Hematopoietic multipotent progenitor cell treated with erythropoietin and hydrocortisone succinate and interleukin-3 and kit ligand, for 17 days (in vitro differentiated cells): ENCODE results near the gene DCTN2.
"Not testable (repeated sequence)": the region's sequence is repeated elsewhere in the genome, so short reads cannot be mapped to it uniquely, and the experiment has no call there.

Source experiments
- DNase-seq: peaks from one replicate; pipeline ENCODE4 v3.0.0-alpha.2; 2015; ENCODE audit warnings: low spot score

The DCTN2 gene

DNA sequence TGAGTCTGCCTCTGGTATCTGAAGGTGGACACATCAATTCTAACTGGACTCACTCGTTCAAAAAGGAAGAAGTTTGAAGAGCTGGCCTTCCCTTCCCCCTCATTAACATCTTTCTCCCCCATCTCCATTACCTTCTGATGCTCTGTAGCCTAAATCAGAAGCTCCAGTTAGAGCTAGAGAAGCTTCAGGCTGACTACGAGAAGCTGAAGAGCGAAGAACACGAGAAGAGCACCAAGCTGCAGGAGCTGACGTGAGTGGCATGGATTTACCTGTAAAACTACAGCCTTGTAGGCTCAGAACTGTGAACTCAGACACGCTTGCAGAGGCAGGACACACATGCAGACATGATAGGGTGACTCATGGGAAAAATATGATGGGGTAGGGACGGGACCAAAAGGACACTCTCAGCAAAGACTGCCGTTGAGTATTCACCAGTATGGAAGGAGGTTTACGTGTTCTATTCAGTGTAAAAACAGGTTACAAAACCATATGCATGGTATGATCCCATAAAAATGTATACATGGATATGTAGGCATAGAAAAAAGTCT is 29.7 kb upstream of the DCTN2 start:
- no peak for DNase-seq

DNA sequence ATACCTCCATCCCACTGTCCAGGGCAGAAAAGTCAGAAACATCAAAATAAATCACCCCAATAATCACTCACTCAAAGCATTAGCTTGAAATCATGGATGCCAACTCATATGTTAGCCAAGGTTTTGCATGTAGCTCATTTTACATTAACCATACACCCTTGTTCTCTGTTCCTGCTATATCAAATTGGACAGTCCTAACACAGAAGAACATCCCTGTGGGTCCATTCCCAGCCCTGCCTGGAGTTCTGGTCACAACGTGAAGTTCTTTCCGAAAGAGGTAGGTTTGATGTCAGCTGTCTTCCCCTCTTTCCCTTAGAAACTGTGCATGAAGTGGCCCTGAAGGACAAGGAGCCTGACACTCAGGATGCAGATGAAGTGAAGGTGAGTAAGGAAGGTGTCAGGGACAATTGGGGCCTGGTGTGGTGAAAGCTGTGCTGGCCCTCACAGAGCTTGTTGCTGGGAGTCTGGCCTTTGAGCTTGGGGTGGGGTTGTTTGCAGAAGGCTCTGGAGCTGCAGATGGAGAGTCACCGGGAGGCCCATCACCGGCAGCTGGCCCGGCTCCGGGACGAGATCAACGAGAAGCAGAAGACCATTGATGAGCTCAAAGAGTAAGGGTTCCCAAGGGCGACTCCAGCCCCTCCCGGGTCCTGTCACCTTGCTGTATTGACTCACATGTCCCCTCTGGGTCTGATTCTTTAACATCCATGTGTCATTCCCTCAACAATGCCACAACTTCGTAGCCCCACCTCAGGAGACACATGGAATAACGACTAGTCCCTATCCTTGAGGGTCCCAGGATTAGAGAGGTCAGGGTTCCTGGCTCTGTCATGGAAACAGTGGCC is 29.0 kb upstream of the DCTN2 start:
- DNase-seq = no peak

DNA sequence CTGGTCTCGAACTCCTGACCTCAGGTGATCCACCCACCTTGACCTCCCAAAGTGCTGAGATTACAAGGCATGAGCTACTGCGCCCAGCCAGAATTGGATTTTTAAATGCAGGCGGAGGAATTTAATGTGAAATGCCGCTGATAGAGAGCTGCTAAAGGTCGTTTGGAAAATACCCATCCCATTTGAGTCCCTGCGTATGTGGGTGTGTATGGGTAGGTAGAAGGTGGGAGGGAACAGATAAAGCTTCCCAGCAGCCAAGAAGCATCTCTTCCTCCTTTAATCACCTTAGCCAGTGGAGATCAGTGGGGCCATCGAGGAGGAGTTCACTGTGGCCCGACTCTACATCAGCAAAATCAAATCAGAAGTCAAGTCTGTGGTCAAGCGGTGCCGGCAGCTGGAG is 27.8 kb upstream of the DCTN2 start:
- no peak for DNase-seq

DNA sequence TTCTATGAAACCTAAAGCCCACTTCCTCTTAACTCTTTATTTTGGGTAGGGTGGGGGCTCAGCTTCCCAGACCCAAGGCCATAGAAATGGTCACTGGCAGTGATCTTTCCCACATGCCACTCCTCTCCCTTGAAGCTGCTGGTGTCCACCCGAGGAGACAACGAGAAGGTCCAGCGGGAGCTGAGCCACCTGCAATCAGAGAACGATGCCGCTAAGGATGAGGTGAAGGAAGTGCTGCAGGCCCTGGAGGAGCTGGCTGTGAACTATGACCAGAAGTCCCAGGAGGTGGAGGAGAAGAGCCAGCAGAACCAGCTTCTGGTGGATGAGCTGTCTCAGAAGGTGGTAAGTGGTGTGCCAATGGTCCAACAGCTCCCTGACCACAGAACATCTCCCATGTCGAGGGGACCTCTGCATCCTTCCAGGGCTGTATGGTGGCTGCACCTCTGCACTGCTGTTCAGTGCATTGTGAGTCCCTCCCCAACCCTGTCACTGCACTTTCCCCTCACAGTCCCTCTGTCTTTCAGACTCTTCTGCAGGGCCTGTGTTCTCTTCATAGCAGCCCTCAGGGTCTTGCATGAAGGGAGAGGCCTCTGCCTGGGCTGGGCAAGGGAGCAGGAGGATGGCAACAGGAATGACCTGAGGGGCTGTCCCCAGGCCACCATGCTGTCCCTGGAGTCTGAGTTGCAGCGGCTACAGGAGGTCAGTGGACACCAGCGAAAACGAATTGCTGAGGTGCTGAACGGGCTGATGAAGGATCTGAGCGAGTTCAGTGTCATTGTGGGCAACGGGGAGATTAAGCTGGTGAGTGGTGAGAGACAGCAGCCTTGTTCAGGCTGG is 25.2 kb upstream of the DCTN2 start:
- DNase-seq = no peak

DNA sequence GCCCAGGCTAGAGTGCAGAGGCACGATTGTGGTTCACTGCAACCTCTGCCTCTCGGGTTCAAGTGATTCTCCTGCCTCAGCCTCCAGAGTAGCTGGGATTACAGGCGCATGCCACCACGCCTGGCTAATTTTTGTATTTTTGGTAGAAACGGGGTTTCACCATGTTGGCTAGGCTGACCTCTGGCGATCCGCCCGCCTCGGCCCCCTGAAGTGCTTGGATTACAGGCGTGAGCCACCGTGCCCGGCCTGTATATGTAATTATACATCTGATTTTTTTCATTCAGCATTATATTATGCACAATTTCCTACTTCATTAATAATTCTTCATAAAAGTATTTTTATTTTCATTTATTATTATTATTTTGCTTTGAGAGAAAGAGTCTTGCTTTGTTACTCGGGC is 23.4 kb upstream of the DCTN2 start:
- not testable (repeated sequence) for DNase-seq

DNA sequence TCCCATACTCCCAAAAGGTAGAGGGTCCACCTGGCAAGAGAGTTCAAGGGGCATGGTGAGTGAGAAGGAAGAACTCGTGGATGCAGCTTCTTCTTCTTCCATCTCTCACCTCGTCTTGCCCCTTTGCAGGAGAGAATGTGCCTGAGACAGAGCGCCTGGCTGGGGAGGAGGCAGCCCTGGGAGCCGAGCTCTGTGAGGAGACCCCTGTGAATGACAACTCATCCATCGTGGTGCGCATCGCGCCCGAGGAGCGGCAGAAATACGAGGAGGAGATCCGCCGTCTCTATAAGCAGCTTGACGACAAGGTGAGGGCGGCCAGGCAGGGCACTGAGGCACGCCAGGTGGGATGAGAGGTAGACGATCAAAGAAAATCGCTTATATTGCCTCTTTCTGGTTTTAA is 22.9 kb upstream of the DCTN2 start:
- no peak for DNase-seq

DNA sequence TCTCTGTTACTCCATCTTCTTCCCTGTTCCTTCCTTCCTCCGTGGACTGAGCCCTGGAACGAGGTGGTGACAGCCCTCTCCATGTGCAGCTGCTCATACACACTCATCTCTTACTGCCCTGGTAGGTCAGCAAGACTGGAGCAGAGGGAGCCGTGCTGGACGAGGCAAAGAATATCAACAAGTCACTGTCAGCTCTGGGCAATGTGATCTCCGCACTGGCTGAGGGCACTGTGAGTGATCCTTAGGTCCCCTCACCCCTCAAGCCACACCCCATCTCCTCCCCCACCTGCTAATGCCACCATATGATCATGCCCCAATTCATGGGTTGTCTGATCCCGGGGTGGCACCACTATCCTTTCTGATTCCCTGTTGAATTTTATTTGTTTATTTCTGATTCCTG is 21.8 kb upstream of the DCTN2 start:
- DNase-seq = no peak

DNA sequence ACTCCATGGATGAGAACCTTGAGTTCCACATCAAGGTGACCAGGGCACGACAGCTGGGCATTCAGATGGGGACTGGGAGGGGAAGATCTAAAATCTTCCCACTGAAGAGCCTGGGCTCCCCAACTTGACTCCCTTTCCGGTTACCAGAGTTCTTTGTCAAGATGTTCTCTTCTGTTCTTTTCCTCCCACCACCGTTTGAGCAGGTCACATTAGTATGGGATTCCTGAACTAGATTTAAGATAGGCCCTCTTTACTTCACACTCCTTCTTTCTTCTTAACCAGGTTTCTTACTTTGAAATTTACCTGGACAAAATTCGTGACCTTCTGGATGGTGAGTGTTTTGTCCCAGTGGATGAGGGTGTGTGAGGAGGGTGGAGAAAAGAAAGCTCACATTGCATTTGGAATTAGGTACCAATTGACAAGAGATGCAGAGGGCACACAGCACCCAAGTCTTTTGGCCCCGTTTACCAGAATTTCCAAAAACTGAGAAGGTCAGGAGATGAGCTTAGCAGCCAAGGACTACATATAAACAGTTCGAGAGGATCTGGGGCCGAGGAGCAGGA is 17.3 kb upstream of the DCTN2 start:
- DNase-seq = no peak

DNA sequence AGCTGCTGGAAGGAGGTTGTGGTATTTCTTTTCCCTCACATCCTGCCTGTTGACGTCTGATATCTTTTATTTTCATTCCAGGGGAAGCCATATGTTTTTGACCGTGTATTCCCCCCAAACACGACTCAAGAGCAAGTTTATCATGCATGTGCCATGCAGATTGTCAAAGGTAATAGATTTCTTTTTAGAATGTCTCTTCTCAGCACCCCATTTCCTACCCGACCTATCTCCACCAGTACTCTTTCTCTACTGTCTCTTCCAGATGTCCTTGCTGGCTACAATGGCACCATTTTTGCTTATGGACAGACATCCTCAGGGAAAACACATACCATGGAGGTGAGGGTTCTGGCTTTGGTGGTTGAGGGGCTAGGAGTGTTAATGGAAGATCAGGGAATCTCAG is 16.4 kb upstream of the DCTN2 start:
- DNase-seq = no peak

DNA sequence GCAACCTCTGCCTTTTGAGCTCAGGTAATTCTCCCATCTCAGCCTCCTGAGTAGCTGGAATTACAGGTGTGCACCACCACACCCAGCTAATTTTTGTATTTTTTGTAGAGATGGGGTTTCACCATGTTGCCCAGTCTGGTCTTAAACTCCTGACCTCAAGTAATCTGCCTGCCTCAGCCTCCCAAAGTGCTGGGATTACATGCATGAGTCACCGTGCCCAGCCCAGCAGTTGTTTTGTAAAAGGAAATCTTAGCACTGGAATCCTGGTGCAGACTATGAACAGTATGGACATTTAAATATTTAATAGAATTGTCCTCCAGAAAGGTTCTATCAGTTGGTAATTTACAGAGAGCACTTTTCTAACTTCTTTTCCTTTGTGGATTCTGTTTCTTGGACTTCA is 14.1 kb upstream of the DCTN2 start:
- not testable (repeated sequence) for DNase-seq

DNA sequence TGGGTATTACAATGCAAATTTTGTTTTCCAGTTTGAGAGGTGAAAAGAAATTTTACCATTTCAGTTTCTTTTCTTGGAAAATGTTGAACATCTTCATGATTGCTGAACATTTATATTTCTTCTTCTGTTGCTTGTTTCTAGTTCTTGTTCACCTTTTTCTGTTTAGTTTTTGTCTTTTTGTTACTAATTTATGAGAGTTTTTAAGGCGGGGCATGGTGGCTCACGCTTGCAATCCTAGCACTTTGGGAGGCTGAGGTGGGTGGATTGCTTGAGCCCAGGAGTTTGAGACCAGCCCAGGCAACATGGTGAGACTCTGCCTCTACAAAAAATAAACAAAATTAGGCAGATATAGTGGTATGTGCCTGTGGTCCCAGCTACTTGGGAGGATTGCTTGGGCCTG is 13.5 kb upstream of the DCTN2 start:
- DNase-seq = no peak

DNA sequence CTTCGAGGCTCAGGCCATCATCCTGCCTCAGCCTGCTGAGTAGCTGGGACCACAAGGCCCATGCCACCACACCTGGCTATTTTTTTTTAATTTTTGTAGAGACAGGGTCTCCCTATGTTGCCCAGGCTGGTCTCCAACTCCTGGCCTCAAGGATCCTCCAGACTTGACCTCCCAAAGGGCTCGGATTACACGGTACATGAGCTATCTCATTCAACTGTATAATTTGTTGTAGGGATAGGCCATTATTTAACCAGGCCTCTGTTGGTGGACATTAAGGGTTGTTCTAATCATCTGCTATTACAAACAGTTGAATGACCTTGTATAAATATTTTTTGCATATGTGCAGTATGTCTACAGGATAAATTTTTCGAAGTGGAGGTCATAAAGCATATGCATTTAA is 11.9 kb upstream of the DCTN2 start:
- DNase-seq = no peak

DNA sequence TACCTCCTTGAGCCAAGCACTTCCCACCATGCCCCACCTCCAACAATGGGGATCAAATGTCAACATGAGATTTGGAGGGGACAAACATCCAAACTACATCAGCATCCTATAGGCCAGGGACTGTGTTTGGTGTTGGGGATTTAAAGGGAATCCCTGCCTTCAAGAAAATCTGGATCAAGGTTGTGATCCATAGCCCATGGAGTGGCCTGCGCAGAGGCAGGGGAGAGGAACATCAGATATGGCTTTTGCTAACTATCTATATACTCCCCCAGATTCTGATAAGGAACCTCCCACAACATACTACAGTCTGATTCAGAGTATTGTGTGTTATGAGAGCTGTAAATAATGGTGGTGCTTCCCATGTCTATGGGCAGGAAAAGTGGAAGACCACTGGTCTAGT is 7.9 kb upstream of the DCTN2 start:
- DNase-seq = no peak

DNA sequence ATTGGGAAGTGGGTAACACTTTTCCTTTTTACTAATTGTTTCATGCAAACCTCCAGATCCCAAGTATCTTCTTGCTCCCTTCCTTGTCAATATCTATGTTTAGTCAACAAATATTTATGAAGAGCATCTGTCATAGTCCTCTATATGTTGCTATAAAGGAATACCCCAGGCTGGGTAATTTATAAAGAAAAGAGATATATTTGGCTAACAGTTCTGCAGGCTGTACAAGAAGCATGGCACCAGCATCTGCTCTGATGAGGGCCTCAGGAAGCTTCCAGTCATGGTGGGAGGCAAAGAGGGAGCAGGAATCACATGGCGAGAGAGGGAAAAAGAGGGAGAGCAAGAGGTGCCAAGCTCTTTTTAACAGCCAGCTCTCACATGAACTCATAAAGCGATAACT is 7.5 kb upstream of the DCTN2 start:
- no peak for DNase-seq

DNA sequence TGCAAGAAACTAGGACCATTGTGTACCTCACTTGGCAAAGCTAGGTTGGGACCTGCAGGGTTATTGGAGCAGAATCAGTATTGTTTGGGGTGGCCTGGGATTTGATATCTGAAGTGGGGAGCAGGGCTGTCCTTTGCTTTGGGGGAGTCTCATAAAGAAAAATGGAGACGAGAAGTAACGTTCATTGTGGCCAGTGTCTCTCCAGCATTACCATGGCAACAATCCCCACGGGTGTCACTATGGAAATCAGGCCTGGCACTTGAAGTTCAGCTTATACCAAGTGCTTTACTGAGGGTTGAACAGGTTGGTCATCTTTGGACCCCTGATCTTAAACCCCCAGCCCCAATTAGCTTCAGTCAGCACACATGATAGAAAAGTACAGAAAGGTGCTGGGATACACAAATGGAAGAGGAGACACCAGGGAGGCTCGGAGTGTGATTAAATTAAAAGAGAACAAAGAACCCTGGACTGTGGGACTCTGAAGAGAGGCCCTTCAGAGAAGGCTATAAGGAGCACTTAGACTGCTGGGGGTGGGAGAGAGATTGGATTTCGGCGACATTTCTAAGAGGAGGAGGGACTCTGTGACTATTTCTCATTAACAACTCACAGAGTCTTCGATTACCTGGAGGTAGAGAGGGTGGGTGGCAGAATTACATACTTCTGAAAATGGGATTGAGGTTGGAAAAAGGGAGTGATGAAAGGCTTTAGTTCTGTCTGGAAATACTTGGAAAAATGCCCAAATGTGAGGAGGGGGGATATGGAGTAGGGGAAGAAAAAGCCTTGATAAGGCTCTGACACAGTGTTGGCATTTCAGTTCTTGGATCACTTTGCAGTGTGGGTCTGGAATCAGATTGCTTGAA is 6.6 kb upstream of the DCTN2 start:
- no peak for DNase-seq

DNA sequence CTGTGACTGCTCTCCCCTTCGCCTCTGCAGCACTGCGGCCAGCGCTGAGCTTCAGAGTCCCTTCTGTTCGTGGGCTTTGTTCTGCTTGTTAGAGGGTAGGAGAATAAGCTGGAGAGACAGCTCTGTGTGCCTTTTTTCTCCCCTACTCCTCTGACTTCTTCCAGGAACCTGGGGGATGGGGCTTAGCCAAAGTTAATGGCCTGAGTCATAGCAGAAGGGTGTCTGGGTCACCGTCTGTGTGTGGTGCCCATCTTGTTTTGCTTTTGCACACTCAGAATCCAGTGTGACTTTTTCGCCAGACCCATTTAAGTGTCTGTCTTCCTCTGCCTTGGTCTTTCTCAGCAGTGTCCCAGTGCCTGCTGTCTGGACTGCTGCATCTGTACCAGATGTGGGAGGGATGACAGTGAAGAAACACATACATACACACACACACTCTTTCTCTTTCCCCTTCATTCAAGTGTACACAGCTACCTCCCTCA is 5.9 kb upstream of the DCTN2 start:
- DNase-seq = no peak

DNA sequence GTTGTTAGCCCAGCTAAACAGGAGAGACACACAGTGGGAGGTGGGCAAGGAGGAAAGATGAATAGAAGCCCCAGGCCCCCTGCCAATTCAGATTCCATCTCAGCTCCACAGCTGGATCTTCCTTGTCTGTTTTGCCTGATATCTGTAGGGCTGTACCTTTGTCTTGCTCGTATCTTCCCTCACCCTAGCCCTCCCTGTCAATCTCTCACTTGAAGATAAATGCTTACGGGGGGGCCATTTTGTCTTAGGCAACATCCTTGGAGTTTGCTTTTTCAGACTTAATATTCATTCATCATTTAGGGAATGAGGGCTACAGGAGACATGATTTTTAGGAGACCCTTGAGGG is 5.3 kb upstream of the DCTN2 start:
- DNase-seq = peak; percentile 35

DNA sequence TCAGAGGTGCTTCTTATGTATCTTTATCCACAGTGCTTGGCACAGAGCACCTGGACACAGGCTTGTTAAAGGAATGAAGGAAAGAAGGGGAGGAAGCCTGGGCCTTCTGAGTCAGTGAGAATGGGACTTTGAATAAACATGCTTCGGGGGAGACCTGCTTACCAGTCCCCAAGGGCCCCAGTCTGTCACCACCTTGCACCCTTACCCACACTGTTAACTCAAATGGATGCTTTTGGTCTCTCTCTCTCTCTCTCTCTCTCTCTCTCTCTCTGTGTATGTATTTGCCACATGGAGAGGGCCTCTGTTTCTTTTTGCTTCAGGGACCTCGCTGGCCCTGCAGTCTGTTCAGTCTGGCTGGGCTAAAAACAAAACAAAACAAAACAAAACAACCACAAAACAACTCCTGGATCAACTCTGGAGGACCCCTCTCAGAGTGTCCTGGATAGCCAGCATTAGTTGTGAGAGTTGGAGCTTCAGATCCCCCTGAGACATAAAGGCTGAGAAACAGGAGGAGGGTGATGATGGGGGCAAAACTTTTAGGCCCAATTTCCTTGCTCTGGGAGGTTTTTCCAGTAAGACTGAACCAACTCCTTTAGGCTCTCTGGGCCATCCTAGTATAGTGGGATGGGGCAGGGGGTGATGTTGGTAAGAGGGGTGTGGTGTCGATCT is 4.8 kb upstream of the DCTN2 start:
- DNase-seq = no peak

DNA sequence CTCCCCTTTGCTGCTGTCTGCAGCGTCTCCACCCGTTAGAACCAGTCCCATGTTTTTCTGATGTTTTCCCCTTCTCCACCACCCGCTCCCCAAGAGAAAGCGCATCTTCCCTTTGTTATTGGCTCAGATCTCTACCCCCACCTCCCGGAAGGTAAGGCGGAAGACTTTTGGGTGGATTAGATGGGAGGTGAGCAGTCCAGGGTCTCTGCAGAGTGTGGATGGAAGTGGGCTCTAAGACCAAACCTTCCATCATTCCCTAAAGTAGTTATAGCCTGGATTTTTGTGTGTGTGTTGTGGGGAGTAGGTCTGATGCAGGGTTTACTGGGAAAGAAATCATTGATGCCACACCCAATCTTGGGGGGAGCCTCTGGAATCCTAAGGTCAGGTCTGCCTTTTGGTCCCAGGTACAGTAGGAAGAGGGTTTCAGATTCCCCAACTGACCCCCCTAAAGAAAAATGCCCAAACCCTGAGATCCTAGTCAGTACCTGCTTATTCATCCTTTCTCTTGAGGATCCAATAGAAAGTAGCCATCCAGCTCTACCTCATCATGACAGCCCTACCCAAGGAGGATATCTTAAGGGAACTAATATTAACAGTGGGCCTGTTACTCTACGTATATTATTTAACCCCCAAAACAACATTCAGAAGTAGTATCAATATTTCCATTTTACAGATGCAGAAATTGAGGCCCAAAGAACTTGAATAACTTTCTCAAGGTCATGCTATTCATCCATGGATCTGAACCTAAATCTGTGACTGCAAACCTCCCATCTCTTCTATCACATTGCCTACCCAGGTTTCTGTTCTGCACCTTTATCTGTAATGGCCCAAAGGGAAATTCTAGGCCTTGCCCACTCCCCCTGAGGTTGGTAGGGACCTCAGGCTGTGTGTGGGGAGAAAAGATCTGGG is 3.9 kb upstream of the DCTN2 start:
- no peak for DNase-seq
